Activated T-cell treated with anti-CD3 and anti-CD28 coated beads for 1 hour (primary cell): ENCODE results near the gene INTS2.
"Not testable (repeated sequence)": the region's sequence is repeated elsewhere in the genome, so short reads cannot be mapped to it uniquely, and the experiment has no call there.

ENCODE experiments used
- DNase-seq: peaks from one replicate; pipeline ENCODE4 v3.0.0-alpha.2; 2020; ENCODE audit warnings: low read depth

The INTS2 gene

DNA sequence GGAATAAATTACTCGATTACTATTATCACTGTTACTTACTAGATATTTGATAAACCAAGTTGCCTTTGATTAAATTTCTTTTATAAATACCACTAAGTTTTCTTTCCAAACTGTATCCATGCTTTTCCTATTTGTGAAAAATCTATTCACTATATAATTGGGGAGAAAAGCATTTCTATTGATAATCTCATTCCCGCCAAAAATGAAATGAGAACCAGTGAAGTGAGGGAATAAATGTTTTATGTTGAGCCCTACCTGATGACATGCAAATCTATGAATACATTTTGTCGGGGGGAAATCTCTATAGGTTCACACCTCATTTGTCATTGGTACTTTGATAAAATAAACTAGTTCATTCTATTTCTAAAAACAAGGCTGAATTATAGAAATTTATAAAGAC lies 80.1 kb downstream of the INTS2 start:
- DNase-seq: no peak

DNA sequence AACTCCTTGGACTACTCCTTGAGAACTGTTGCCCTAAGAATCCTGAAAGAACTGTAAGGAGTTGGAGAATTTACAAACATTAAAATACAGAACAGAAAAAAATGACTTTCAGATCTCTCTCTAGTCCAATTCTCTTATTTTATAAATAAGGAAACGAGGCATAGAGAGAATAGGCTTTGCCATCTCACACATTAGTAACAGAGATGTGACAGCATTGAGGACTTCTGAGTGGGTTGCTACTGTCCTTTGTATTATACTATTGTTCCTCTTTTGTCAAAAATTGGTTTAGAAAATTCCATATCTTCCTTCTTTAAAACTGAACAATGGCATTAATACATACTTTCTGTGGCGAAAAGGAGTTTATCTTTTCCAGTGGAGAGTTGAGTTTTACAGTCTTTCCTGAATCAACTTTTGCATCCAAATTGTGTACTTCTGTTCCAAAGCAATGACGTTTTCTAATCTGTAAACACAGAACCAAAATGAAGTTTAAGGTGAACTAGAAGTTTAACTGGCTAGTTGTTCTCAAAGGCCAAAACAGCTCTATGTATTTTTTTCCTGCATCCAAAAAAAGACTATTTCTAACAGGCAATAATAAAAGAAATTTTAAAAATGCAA lies 80.9 kb downstream of the INTS2 start:
- no peak for DNase-seq

DNA sequence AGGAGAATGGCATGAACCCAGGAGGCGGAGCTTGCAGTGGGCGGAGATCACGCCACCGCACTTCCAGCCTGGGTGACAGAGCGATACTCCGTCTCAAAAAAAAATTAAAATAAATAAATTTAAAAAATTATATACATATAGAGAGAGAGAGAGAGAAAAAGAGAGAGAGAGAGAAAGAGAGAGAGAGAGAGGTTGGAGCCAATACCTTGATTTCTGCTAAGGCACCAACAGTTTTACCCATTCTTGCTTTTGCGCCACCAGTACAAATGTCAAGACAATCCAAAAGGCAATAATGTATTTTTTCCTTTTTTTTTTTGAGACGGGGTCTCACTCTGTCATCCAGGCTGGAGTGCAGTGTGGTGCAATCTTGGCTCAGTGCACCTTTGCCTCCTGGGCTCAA lies 81.7 kb downstream of the INTS2 start:
- no peak for DNase-seq

DNA sequence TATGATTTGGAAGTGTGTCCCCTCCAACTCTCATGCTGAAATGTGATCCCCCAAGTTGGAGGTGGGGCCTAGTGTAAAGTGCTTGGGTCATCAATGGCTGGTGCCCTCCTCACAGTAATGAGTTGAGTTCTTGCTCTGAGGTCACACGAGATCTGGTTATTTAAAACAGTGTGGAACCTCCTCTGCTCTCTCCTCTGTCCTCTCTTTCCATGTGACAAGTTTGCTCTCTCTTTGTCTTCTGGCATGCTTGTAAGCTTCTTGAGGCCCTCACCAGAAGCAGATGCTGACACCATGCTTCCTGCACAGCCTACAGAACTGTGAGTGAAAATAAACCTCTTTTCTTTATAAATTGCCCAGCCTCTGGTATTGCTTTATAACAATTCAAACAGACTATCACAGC lies 84.3 kb downstream of the INTS2 start:
- DNase-seq: no peak

DNA sequence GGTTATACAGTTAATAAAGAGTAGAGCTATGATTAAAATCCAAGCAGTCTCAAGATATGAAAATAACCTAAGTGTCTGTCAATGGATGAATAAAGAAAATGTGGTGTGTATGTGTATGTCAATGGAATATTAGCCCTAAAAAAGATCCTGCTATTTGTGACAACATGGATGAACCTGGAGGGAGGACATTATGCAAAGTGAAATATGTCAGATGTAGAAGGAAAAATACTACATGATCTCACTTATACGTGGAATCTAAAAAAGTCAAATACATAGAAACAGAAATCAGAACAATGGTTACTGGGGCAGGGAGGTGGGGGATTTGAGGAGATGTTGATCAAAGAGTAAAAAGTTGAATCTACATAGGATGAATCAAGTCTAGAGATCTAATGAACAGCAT lies 84.9 kb downstream of the INTS2 start:
- DNase-seq: no peak

DNA sequence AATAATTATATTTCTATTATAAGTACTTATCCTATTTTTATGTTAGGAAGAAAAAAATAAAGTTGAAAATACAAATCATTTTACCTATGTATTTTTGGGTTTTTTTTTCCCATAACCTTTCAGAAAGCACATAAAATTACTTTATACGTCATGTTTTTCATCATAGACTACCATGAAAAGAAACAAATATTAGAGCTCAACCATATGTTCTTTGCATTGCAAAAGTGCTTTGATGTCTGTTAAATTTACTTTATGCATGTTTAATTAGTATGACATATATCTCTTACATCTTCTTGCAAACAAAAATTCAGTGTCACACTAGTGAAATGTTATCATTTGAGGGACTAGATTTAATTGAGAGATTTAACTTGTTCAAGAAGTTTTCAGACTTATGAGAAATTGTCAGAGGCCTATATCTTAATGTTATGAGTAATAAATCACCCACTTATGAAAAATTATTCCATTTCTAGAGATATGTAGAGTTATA lies 88.4 kb downstream of the INTS2 start:
- no peak for DNase-seq

DNA sequence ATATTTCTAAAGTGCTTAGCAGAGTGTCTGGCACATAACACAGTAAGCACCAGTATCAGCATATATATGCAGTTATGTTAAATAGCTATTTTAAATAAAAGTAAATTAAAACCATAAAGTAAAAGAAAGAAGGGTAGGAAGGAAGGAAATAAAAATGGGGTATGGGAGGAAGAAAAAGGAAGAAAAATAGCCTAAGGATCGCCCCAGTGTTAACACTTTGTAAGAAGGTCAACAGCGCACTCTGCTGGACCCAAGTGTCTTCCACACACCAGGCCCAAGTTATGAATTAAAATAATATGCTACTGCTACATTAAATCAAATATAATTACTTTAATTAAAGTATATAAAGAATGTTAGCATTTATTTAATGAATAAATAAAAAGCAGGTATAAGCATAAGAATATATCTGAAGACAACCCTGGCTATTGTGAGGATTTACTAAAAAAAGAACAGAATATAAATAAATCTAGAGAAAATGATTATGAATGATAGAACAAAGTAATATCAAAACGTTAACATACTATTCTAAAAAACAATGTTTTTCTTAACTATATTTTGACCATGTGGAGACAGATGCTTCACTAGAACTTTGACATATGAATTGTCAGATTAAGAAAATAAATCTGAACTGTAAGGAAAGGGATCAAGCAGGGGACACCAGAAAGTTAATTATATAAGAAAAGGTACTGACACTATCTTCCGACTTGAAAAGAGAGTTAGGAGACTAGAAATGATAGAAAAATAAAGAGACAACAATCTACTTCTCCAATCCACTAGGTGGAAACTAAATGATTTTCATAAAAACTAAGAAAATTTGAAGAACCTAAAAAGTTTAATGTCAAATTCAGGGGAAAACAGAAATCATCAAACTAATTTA lies 90.4 kb downstream of the INTS2 start:
- peak; percentile 23 for DNase-seq

DNA sequence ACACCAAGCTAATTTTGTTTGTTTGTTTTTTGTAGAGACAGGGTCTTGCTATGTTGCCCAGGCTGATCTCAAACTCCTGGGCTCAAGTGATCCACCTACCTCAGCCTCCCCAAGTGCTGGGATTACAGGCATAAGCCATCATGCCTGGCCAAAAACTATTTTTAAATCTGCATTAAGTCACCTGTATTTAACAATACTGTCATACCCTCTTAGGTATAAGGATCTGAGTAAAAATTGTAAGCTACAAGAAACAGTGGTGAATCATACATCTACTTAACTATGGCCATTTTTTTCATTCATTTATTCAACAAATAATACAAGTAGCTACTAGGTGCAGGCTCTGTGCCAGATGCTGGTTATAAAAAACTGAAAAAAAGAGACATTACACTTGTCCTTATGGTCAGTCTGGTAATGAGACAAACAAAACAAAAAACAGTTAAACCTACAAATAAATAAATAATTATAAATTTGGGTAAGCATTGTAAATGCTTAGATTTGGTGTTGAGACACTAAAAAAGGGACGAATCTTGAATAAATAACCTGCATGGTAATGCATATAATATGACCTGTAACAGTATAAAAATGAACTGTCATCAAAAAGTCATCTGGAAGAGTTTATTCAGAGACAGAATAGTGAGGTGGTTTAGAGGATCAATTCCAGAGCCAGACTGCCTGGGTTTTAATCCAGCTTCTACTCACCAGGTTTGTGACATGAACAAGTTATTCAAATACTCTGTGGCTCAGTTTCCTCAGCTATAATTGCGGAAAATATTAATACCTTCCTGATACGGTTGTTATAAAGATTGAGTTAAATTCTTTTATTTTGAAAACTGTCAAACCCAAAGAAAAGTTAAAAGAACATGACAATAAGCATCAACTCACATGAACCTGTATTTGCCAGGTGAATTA lies 91.3 kb downstream of the INTS2 start:
- DNase-seq: no peak

DNA sequence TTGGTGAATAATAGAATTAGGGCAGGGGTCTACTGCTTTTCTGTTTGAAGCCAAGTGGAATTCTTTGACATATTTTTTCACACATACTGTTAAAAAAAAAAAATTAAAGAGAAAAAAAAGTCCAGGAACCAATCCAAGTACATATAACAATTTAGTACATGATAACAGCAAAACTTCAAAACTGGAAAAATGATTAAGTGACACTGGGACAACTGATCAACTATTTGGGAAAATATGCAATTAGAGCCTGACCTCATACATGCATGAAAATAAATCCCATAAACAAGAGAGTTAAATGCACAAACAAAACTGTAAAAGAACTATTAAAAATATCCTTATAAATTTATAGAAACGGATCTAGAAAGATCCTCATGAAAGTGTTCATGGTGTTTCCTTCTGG lies 92.2 kb downstream of the INTS2 start:
- DNase-seq: no peak

DNA sequence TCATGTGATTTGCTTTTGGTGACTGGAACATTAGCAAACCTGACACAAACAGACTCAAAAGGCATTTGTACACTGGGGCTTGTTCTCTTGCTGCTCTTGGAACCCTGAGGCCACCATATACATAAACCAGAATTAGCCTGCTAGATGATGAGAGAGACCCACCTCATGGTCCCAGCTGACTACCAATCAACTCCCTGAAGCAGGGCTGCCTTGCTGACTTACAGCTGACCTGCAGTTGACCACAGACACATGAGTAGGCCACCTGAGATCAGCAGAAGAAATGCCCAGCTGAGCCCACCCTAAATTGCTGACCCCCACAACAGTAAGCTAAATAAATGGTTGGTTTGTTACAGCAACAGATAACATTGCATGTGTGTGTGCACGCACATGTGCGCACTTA lies 93.2 kb downstream of the INTS2 start:
- no peak for DNase-seq

DNA sequence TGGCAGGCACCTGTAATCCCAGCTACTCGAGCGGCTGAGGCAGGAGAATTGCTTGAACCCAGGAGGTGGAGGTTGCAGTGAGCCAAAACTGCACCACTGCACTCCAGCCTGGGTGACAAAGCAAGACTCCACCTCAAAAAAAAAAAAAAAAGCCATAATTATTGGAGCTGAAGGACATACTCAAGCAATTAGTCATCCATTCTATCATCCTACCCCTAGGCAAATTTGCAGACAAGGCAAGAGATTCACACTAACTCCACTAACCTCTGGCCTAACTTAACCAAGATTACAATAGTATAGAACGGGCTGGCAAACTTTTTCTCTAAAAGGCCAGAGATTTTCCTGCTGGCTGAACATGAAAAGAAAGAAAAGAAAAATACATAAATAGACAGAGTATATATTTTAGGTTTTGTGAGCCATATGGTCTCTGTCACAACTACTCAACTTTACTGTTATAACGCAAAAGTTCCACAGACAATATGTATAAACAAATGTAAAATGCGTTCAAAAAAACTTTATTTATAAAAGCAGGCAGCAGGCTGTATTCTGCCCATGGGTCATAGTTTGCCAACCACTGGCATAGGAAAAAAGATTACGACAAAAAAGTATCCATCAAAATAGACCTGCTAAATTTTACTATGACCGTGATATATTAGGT lies 94.1 kb downstream of the INTS2 start:
- DNase-seq: no peak

DNA sequence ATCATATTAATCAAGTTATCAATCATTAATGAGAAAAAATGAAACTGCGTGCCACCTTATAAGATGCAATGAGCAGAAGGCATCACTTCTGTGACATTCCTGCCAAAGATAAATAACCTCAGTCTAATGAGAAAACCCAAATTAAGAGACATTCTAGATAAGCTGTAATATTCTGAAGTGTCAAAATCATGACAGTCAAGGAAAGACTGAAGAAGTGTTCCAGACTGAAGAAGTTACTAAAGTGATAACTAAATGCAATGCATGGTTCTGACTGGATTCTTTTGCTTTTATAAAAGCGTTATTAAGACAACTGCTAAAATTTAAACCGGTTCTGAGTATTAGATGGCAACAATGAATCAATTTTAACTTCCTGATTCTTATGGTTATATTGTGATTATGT lies 95.3 kb downstream of the INTS2 start:
- DNase-seq: no peak

DNA sequence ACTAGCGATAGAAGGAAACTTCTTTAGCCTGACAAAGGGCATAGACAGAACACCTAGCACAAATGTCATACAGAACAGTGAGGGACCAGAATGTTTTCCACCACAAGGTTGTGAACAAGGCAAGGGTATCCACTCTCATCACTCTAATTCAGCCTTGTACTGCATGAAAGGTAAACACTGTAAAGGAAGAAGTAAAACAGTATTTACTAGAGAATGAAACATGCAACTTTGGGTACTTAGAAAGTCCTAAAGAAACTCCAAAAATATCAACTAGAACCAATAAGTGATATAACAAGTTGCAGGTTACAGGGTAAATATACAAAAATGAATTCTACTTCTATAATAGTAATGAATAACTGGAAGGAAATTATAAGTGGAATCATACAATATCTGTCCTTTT lies 96.7 kb downstream of the INTS2 start:
- no peak for DNase-seq

DNA sequence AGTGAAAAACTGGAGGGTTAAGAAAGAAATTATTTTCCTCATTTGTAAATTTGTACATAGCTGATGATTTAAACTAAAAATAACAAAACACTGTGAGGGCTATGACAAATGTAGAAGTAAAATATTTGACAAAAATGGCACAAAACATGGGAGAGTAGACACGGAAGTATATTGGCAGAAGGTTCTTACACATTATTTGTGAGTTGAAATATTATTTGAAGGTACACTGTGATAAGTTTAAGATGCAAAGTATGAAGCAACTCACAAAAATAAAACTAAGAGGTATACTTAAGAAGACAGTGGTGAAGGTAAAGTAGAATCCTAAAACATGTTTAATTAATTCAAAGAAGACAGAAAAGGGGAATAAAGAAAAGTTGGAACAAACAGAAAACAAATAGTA lies 99.1 kb downstream of the INTS2 start:
- no peak for DNase-seq

DNA sequence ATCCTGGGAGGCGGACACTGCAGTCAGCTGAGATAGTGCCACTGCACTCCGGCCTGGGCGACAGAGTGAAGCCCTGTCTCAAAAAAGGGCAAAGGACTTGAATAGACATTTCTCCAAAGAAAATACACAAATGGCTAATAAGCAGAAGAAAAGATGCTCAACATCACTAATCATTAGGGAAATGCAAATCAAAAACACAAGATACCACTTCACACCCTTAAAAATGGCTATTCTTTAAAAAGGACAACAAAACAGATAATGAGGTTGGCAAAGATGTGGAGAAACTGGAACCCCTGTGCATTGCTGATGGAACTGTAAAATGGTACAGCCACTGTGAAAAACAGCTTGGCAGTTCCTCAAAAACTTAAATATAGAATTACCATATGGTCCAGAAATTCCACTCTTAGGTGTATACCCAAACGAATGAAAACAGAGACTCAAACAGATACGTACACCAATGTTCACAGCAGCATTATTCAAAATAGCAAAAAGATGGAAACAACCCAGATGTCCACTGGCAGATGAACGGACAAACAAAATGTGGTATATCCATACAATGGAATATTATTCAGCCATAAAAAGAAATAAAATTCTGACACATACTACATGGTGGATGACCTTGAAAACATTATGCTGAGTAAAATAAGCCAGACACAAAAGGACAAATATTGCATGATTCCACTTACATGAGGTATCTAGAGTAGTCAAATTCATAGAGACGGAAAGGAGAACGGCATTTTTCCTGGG lies 100.0 kb downstream of the INTS2 start:
- no peak for DNase-seq

DNA sequence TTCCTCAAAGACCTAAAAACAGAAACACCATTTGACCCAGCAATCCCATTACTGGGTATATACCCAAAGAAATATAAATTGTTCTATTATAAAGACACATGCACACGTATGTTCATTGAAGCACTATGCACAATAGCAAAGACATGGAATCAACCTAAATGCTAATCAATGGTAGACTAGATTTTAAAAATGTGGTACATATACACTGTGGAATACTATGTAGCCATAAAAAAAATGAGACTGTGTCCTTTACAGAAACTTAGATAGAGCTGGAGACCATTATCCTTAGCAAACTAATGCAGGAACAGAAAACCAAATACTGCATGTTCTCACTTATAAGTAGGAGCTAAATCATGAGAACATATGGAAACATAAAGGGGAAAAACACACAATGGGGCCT lies 100.9 kb downstream of the INTS2 start:
- not testable (repeated sequence) for DNase-seq

DNA sequence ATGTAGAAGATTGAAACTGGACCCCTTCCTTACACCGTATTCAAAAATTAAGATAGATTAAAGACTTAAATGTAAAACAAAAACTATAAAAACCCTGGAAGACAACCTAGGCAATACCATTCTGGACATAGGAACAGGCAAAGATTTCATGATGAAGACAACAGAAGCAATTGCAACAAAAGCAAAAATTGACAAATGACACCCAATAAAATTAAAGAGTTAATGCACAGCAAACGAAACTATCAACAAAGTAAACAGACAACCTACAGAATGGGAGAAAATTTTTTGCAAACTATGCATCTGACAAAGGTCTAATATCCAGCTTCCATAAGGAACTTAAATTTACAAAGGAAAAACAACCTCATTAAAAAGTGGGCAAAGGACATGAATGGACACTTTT lies 101.6 kb downstream of the INTS2 start:
- not testable (repeated sequence) for DNase-seq

DNA sequence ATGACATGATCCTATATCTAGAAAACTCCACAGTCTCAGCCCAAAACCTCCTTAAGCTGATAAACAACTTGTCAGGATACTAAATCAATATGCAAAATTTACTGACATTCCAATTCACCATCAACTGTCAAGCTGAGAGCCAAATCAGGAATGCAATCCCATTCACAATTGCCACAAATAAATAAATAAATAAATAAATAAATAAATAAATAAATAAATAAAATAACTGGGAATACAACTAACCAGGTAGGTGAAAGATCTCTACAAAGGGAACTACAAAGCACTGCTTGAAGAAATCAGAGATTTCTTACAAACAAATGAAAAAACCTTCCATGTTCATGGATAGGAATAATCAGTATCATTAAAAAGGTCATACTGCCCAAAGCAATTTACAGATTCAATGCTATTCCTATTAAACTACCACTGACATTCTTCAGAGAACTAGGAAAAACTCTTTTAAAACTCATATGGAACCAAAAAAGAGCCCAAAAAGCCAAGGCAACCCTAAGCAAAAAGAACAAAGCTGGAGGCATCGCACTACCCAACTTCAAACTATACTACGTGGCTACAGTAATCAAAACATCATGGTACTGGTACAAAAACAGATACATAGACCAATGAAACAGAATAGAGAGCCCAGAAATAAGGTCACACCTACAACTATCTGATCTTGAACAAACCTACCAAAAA lies 102.2 kb downstream of the INTS2 start:
- DNase-seq: no peak

DNA sequence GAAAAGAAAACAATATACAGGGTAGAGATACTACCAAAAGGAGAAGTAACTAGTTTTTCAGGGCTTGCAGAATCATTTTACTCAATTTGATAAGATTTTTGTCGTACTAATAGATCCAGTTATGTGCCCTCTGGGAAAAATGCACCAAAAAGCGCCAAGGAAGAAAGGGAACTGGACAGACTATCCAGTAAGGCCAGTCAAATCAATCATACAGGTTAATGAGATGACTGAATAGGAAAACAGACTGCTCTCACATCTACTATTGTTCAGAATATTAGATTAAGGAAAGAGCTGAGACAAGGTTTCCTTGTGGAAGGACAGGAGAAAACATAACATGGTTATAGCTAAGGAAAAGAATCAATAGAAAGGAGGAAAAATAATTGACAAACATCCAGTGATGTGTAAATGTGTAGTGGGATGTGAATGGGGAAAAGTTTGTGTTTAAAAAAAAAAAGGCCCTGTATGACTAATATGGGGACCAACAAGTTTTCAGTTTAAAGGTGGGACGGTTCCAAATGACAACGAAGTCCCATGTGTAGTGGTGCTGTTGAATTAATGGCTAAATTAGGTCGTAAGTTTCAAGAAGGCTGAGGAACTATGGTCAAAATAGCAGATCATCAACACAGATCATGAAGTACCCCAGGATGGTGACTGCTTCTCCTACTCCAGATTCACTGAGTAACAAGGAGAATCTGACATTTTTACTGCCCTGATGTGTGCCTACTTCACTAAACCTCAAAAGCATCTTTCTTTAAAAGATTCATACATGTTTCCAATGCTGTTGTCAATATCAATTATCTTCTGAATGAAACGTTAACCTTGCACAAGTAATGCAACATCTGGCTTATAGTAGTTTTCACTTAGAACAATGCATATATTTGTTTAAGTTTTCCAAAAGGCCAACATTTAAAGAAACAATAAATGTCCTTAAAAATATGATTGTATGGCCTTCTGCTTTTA lies 105.2 kb downstream of the INTS2 start:
- DNase-seq: no peak

DNA sequence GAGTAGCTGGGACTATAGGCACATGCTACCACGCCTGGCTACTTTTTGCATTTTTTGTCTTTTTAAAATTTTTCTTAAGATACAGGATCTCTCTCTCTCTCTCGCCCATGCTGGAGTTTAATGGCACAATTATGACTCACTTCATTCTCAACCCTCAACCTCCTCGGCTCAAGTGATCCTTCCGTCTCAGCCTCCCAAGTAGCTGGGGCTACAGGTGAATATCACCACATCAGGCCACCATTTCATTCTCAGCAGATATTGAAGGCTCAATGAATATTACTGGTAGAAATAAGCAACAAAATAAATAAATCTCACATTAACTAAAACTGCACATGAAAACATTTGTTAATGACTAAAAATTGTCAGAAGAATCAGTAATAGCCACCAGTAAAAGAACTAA lies 106.1 kb downstream of the INTS2 start:
- no peak for DNase-seq
